ENCODE data around the gene RPS6KA5. TPM values are rescaled to one million over a fixed set of nuclear protein-coding genes. Genes with fewer than 3 reads are reported as not detected.

Gene RPS6KA5
- total and polyA plus RNA-seq, 7 donors = 0.94 to 20.0 (median 11.5) TPM

GRCh38 chr14:90911121-90911520 is 149.3 kb downstream of the RPS6KA5 start:
- Histone ChIP-seq H3K9me3 (no peaks in the 10 kb centered on the region), H3K27ac (no peak overlapping the region), H3K4me3 (no peak overlapping the region), H3K36me3 (ENCODE audit: insufficient read depth in 1 of 2, low read depth in 1 of 2) (no peaks in the 10 kb centered on the region), H3K27me3 (ENCODE audit: insufficient read depth in 3 of 3, low read length in 2 of 3) (no peaks in the 10 kb centered on the region), H3K4me1 (no peaks in the 10 kb centered on the region)
- WGBS, 3 donors = 33 to 41% (median 38%) methylated on average over 1 of the region's 1 CpG
- TF ChIP-seq CTCF (IDR thresholded peaks at IDR 0.05) = no peak
- intact Hi-C loops (cut with DNase I) = no loop called here
- ATAC-seq = no peak
- no peak for DNase-seq

- TF ChIP-seq CTCF (IDR thresholded peaks at IDR 0.05) = no peak
- no peaks in the 10 kb centered on the region for H3K9me3 ChIP-seq
- intact Hi-C loops (cut with DNase I) = loop anchor here (5.0 to 10.0 kb wide), 2 partner anchors 148 to 380 kb away; no protein-coding TSS in a partner anchor
Measured at GRCh38 chr14:90907178-90907577, 153.3 kb downstream of the RPS6KA5 start.

GRCh38 chr14:90905531-90905930 is 154.9 kb downstream of the RPS6KA5 start:
- Histone ChIP-seq H3K4me3 (no peak overlapping the region), H3K27ac (no peak overlapping the region), H3K4me1 (no peaks in the 10 kb centered on the region), H3K27me3 (ENCODE audit: insufficient read depth in 3 of 3, low read length in 2 of 3) (no peaks in the 10 kb centered on the region), H3K36me3 (ENCODE audit: insufficient read depth in 1 of 2, low read depth in 1 of 2) (peaks cover 0 to 6% of the 10 kb centered on the region in 2 donors), H3K9me3 (no peaks in the 10 kb centered on the region)
- DNase-seq = no peak
- intact Hi-C loops (cut with DNase I) = loop anchor here (5.0 to 10.0 kb wide), 2 partner anchors 149 to 382 kb away; no protein-coding TSS in a partner anchor
- ATAC-seq = no peak
- no peak for TF ChIP-seq CTCF (IDR thresholded peaks at IDR 0.05)

More at GRCh38 chr14:90907178-90907577, 153.3 kb downstream of the RPS6KA5 start:
- H3K4me3 ChIP-seq = no peak overlapping the region
- no peak for DNase-seq
- WGBS, 3 donors = 92 to 97% (median 93%) methylated on average over 3 of the region's 3 CpGs
- H3K27me3 ChIP-seq (ENCODE audit: insufficient read depth in 3 of 3, low read length in 2 of 3) = no peaks in the 10 kb centered on the region
- no peaks in the 10 kb centered on the region for H3K4me1 ChIP-seq
- H3K27ac ChIP-seq = no peak overlapping the region
- no peak for ATAC-seq
- H3K36me3 ChIP-seq (ENCODE audit: insufficient read depth in 1 of 2, low read depth in 1 of 2) = peaks cover 0 to 6% of the 10 kb centered on the region in 2 donors

- Histone ChIP-seq H3K27ac (no peak overlapping the region), H3K9me3 (no peaks in the 10 kb centered on the region), H3K4me1 (no peaks in the 10 kb centered on the region), H3K27me3 (ENCODE audit: insufficient read depth in 3 of 3, low read length in 2 of 3) (no peaks in the 10 kb centered on the region), H3K4me3 (no peak overlapping the region), H3K36me3 (ENCODE audit: insufficient read depth in 1 of 2, low read depth in 1 of 2) (peaks cover 0 to 30% of the 10 kb centered on the region in 2 donors)
- DNase-seq (peak in 1 of 2 donors; percentile 26), ATAC-seq (peak; percentile 58 to 94 (median 86))
- intact Hi-C loops (cut with DNase I) = loop anchor here (1.0 to 10.0 kb wide), 3 partner anchors 152 to 270 kb away; no protein-coding TSS in a partner anchor
- 3 to 7% (median 6%) methylated on average over 1 of the region's 1 CpG for WGBS, 3 donors
- TF ChIP-seq CTCF (IDR thresholded peaks at IDR 0.05) = peak; percentile 72
Measured at GRCh38 chr14:90903101-90903500, 157.3 kb downstream of the RPS6KA5 start.
